Peyer's patch (tissue), 4 donors: Measurements from ENCODE around the gene BBS7. TPM values are rescaled to one million over a fixed set of nuclear protein-coding genes. Genes with fewer than 3 reads are reported as not detected.

Experiments used
- DNase-seq, 3 donors: peaks; one replicate each; pipeline ENCODE4 v3.0.0-alpha.2; 2017 to 2019
- H3K27ac ChIP-seq, 4 donors: fragments of 200-600 bp; sonication (generic); one replicate each; pipeline ENCODE4 v1.5.1; 2016 to 2019
- H3K27me3 ChIP-seq, 2 donors: fragments of 200-600 bp; sonication (generic); one replicate each; pipeline ENCODE4 v1.5.1; 2019
- H3K36me3 ChIP-seq, 3 donors: fragments of 200-600 bp; sonication (generic); one replicate each; pipeline ENCODE4 v1.5.1; 2016 to 2019
- H3K4me1 ChIP-seq, 4 donors: fragments of 200-600 bp; sonication (generic); one replicate each; pipeline ENCODE4 v1.5.1; 2016 to 2019
- H3K4me3 ChIP-seq, 4 donors: fragments of 200-600 bp; sonication (generic); 1 replicate in 3 of 4; 2 replicates in 1 of 4; pipeline ENCODE4 v1.5.1; 2016 to 2019; ENCODE audit warnings: mild to moderate bottlenecking in 1 of 4
- H3K9me3 ChIP-seq, 4 donors: fragments of 200-600 bp; sonication (generic); one replicate each; pipeline ENCODE4 v1.5.1; 2016 to 2019; ENCODE audit warnings: mild to moderate bottlenecking in 1 of 4
- POLR2A ChIP-seq, 2 donors: fragments of 450-650 bp; IDR thresholded peaks; one replicate each; pipeline ENCODE4 v1.5.1; 2017; ENCODE audit warnings: antibody characterized with exemption in 2 of 2, mild to moderate bottlenecking in 2 of 2, moderate library complexity in 2 of 2
- total RNA-seq, 4 donors: library from RNA; depleted of rRNA; stranded (reverse); fragments of >200 nt; gene quantifications; one replicate each; pipeline ENCODE4 v1.1.0, GENCODE V29; 2016
- TF ChIP-seq, protein P1 (sequence below), 6 experiments: fragments of 450-650 bp in 4 of 6; fragments of 200-600 bp in 2 of 6; sonication (generic) in 1 of 6; IDR thresholded peaks; one replicate each; pipeline ENCODE4 v1.5.1; 2017 to 2019; ENCODE audit warnings: antibody characterized with exemption in 6 of 6, mild to moderate bottlenecking in 3 of 6, moderate library complexity in 1 of 6

Gene BBS7
- total RNA-seq, 4 donors from 2014 or later: 4.2 to 10.0 (median 8.6) TPM

DNA sequence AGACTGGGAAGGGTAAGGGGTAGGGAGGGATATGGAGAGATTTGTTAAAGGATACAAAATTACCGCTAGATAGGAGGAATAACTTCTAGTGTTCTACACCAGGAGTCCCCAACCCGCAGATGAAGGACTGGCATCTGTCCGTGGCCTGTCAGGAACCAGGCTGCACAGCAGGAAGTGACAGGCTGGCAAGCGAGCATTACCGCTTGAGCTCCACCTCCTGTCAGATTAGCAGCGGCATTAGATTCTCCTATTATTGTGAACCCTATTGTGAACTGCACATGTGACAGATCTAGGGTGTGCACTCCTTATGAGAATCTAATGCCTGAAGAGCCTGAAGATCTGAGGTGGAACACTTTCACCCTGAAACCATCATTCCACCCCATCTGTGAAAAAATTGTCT, 27.9 kb upstream of the BBS7 start:
- Histone ChIP-seq H3K27ac (no peak overlapping the region), H3K36me3 (no peaks in the 10 kb centered on the region), H3K27me3 (no peaks in the 10 kb centered on the region), H3K9me3 (no peaks in the 10 kb centered on the region), H3K4me1 (no peaks in the 10 kb centered on the region), H3K4me3 (no peak overlapping the region)
- peak in 1 of 3 donors; percentile 48 for DNase-seq
- TF ChIP-seq, protein P1, sequence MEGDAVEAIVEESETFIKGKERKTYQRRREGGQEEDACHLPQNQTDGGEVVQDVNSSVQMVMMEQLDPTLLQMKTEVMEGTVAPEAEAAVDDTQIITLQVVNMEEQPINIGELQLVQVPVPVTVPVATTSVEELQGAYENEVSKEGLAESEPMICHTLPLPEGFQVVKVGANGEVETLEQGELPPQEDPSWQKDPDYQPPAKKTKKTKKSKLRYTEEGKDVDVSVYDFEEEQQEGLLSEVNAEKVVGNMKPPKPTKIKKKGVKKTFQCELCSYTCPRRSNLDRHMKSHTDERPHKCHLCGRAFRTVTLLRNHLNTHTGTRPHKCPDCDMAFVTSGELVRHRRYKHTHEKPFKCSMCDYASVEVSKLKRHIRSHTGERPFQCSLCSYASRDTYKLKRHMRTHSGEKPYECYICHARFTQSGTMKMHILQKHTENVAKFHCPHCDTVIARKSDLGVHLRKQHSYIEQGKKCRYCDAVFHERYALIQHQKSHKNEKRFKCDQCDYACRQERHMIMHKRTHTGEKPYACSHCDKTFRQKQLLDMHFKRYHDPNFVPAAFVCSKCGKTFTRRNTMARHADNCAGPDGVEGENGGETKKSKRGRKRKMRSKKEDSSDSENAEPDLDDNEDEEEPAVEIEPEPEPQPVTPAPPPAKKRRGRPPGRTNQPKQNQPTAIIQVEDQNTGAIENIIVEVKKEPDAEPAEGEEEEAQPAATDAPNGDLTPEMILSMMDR (IDR thresholded peaks at IDR 0.05): no peak
- TF ChIP-seq POLR2A (IDR thresholded peaks at IDR 0.05): no peak

DNA sequence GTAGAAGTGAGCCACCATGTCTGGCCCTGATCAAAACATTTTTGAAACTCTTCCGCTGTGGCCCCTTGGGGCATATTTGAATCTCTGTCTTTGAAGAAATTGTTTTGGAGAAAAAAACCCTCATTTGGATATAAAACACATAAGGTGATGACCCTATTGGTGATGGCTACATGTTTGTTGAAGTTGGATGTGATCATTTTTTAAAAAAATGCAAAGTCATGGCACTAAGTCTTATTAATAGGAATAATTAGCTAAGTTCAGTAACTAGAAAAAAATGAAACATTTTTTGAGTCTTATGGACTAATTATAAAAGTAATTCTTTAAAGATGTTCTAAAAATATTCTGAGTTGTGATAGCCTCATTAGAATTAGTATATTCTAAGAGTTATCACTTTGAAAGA, 17.9 kb upstream of the BBS7 start:
- no peak for DNase-seq
- Histone ChIP-seq H3K27me3 (no peaks in the 10 kb centered on the region), H3K27ac (no peak overlapping the region), H3K4me3 (no peak overlapping the region), H3K9me3 (no peaks in the 10 kb centered on the region), H3K36me3 (no peaks in the 10 kb centered on the region), H3K4me1 (no peaks in the 10 kb centered on the region)
- TF ChIP-seq, protein P1 (IDR thresholded peaks at IDR 0.05): no peak
- no peak for TF ChIP-seq POLR2A (IDR thresholded peaks at IDR 0.05)

DNA sequence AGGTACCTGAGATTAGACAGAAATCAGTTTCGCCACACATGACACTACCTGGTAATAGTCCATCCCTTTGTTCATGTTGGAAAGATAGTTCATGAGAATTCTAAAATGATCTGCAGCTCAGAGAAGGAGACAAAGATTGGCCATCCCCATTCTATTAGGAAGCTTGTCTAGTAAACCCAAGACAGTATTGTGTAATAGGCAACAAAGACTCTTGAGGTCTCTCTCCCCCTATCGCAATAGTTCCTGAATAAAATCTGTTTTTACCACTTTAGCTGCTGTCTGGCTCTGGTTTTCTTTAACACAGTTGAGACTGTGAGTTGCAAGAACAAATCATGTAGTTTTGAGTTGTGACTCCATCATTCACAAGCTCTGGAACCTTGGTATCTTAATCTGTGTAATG, 14.8 kb upstream of the BBS7 start:
- TF ChIP-seq POLR2A (IDR thresholded peaks at IDR 0.05): no peak
- TF ChIP-seq, protein P1 (IDR thresholded peaks at IDR 0.05): no peak
- Histone ChIP-seq H3K4me3 (no peak overlapping the region), H3K4me1 (no peaks in the 10 kb centered on the region), H3K27ac (no peak overlapping the region), H3K27me3 (no peaks in the 10 kb centered on the region), H3K36me3 (no peaks in the 10 kb centered on the region), H3K9me3 (no peaks in the 10 kb centered on the region)
- no peak for DNase-seq

DNA sequence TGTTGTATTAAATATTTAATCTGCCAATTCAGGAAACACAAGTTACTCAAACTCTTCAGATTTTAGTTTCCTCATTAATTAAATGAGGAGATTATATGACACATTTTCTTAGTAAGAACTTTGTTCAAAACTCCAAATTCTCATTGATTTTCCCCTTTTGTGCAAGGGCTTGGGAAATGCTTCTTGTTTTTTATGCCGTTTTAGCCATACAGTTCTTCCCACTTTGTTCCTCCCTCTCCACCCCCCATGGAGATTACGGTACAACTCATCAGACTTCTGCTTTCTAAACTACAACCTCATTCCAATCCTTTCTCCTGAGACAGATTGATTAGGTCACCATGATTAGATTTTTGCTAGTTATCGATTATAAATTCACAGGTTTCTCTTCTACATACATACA, 10.9 kb upstream of the BBS7 start:
- TF ChIP-seq, protein P1 (IDR thresholded peaks at IDR 0.05): no peak
- TF ChIP-seq POLR2A (IDR thresholded peaks at IDR 0.05): no peak

DNA sequence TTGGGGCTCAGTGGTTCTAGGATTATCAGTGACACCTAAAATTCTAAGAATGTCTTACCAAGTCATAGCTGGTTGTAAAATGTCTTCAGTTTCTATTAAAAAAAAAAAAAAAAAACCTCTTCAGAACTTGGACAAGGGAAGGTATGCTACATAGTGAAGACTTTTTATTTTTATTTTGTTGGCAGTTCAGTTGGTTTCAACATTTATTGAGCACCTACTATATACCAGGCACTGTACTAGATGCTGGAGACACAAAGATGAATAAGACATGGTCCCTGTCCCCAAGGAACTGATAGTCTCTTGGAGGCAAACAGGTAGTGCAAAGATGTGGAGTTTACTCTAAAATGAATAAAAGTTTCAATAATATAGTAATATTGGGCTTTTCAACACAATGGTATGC, 8.9 kb upstream of the BBS7 start:
- Histone ChIP-seq H3K36me3 (no peaks in the 10 kb centered on the region), H3K9me3 (no peaks in the 10 kb centered on the region), H3K4me3 (no peak overlapping the region), H3K27me3 (no peaks in the 10 kb centered on the region), H3K27ac (no peak overlapping the region), H3K4me1 (no peaks in the 10 kb centered on the region)
- TF ChIP-seq POLR2A (IDR thresholded peaks at IDR 0.05): no peak
- TF ChIP-seq, protein P1 (IDR thresholded peaks at IDR 0.05): no peak
- no peak for DNase-seq

More for the DNA sequence above, 10.9 kb upstream of the BBS7 start:
- H3K4me3 ChIP-seq: no peak overlapping the region
- no peaks in the 10 kb centered on the region for H3K9me3 ChIP-seq
- no peaks in the 10 kb centered on the region for H3K27me3 ChIP-seq
- H3K27ac ChIP-seq: no peak overlapping the region
- no peaks in the 10 kb centered on the region for H3K36me3 ChIP-seq
- DNase-seq: no peak
- no peaks in the 10 kb centered on the region for H3K4me1 ChIP-seq
